WTC11 (cell line): Measurements from ENCODE around the gene SMARCD3. TPM values are rescaled to one million over a fixed set of nuclear protein-coding genes. Genes with fewer than 3 reads are reported as not detected.

ENCODE experiments used
- ATAC-seq: fragments of 200-7000 bp; cut with Tn5 transposase; 2 replicates; pipeline ENCODE4 v1.10.0; 2021; ENCODE audit warnings: mild to moderate bottlenecking, moderate library complexity
- CTCF ChIA-PET: fragments of 300-600 bp; sonication (Branson Sonifier 250); formaldehyde crosslinking; loops from one replicate; lab custom pipeline; 2021; ENCODE audit warnings: antibody characterized with exemption; lab: Charles Lee
- POLR2A ChIA-PET: fragments of 350-600 bp; sonication (Branson Sonifier 250); formaldehyde crosslinking; loops from one replicate; lab custom pipeline; 2021; ENCODE audit warnings: antibody characterized with exemption; lab: Charles Lee
- DNase-seq: peaks from one replicate; pipeline ENCODE4 v3.0.0; 2021; ENCODE audit warnings: low spot score
- H3K27ac Mint-ChIP-seq: 2 replicates; pipeline ENCODE4 v1.8.0; 2021; ENCODE audit warnings: mixed read lengths
- H3K27me3 Mint-ChIP-seq: 2 replicates; pipeline ENCODE4 v1.8.0; 2021; ENCODE audit warnings: low read depth, mild to moderate bottlenecking, moderate library complexity, mixed read lengths
- H3K36me3 Mint-ChIP-seq: 2 replicates; pipeline ENCODE4 v1.8.0; 2021; ENCODE audit warnings: mixed read lengths
- H3K4me1 Mint-ChIP-seq: 2 replicates; pipeline ENCODE4 v1.8.0; 2022; ENCODE audit warnings: mixed read lengths
- H3K4me3 Mint-ChIP-seq: 2 replicates; pipeline ENCODE4 v1.8.0; 2021; ENCODE audit warnings: mild to moderate bottlenecking, moderate library complexity, mixed read lengths
- H3K9me3 Mint-ChIP-seq: 2 replicates; pipeline ENCODE4 v1.8.0; 2021; ENCODE audit warnings: mixed read lengths
- ARID4B ChIP-seq: sonication (generic); formaldehyde crosslinking; IDR thresholded peaks from 2 replicates; pipeline ENCODE4 v1.8.0; 2023; ENCODE audit warnings: missing genetic modification reagents, mild to moderate bottlenecking, borderline replicate concordance
- E2F5 ChIP-seq: sonication (generic); formaldehyde crosslinking; IDR thresholded peaks from 2 replicates; pipeline ENCODE4 v1.8.1; 2022; ENCODE audit warnings: mild to moderate bottlenecking, moderate library complexity, missing genetic modification reagents
- FOXK1 ChIP-seq: sonication (generic); formaldehyde crosslinking; IDR thresholded peaks from 2 replicates; pipeline ENCODE4 v1.8.0; 2022; ENCODE audit warnings: mild to moderate bottlenecking, moderate library complexity, missing genetic modification reagents
- IRF1 ChIP-seq: sonication (generic); formaldehyde crosslinking; IDR thresholded peaks from 2 replicates; pipeline ENCODE4 v1.8.0; 2023; ENCODE audit warnings: missing genetic modification reagents
- KAT7 ChIP-seq: sonication (generic); formaldehyde crosslinking; IDR thresholded peaks from 2 replicates; pipeline ENCODE4 v1.8.1; 2023; ENCODE audit warnings: missing genetic modification reagents, mild to moderate bottlenecking, borderline replicate concordance
- NFE2L1 ChIP-seq: sonication (generic); formaldehyde crosslinking; IDR thresholded peaks from 2 replicates; pipeline ENCODE4 v1.8.1; 2023; ENCODE audit warnings: missing genetic modification reagents
- NFYB ChIP-seq: sonication (generic); formaldehyde crosslinking; conservative IDR thresholded peaks from 2 replicates; pipeline ENCODE4 v1.8.0; 2022; ENCODE audit warnings: low read depth, missing genetic modification reagents
- NR3C1 ChIP-seq: sonication (generic); formaldehyde crosslinking; conservative IDR thresholded peaks from 2 replicates; pipeline ENCODE4 v1.8.1; 2023; ENCODE audit warnings: low read depth, mild to moderate bottlenecking, missing genetic modification reagents
- RORB ChIP-seq: fragments of 250-450 bp; sonication (Bioruptor Pico); IDR thresholded peaks from 2 replicates; pipeline ENCODE4 v1.9.0; 2021; ENCODE audit warnings: mild to moderate bottlenecking
- SP1 ChIP-seq: sonication (generic); formaldehyde crosslinking; conservative IDR thresholded peaks from 2 replicates; pipeline ENCODE4 v1.8.1; 2022; ENCODE audit warnings: missing genetic modification reagents
- TP53 ChIP-seq: sonication (generic); formaldehyde crosslinking; IDR thresholded peaks from 2 replicates; pipeline ENCODE4 v1.8.1; 2023; ENCODE audit warnings: mild to moderate bottlenecking, missing genetic modification reagents
- ZNF121 ChIP-seq: sonication (generic); formaldehyde crosslinking; IDR thresholded peaks from 2 replicates; pipeline ENCODE4 v1.8.0; 2023; ENCODE audit warnings: missing genetic modification reagents
- ZNF317 ChIP-seq: sonication (generic); formaldehyde crosslinking; IDR thresholded peaks from 2 replicates; pipeline ENCODE4 v1.8.1; 2023; ENCODE audit warnings: low read depth, mild to moderate bottlenecking, moderate library complexity, missing genetic modification reagents, borderline replicate concordance
- ZNF423 ChIP-seq: fragments of 250-450 bp; sonication (Bioruptor Pico); IDR thresholded peaks from 2 replicates; pipeline ENCODE4 v2.1.2; 2022; ENCODE audit warnings: mild to moderate bottlenecking, moderate library complexity
- total RNA-seq: library from RNA; stranded (reverse); gene quantifications from 3 replicates; pipeline ENCODE4 v1.2.3, GENCODE V29; 2021
- TF ChIP-seq, protein P1 (sequence below): fragments of 250-450 bp; sonication (Bioruptor Pico); conservative IDR thresholded peaks from 2 replicates; pipeline ENCODE4 v1.9.0; 2021; ENCODE audit warnings: mild to moderate bottlenecking
- TF ChIP-seq, protein P2 (sequence below): sonication (generic); formaldehyde crosslinking; IDR thresholded peaks from 2 replicates; pipeline ENCODE4 v1.8.0; 2022; ENCODE audit warnings: mild to moderate bottlenecking, missing genetic modification reagents

SMARCD3 gene
- total RNA-seq, 1 experiment from 2014 or later, result 5.9 TPM

DNA sequence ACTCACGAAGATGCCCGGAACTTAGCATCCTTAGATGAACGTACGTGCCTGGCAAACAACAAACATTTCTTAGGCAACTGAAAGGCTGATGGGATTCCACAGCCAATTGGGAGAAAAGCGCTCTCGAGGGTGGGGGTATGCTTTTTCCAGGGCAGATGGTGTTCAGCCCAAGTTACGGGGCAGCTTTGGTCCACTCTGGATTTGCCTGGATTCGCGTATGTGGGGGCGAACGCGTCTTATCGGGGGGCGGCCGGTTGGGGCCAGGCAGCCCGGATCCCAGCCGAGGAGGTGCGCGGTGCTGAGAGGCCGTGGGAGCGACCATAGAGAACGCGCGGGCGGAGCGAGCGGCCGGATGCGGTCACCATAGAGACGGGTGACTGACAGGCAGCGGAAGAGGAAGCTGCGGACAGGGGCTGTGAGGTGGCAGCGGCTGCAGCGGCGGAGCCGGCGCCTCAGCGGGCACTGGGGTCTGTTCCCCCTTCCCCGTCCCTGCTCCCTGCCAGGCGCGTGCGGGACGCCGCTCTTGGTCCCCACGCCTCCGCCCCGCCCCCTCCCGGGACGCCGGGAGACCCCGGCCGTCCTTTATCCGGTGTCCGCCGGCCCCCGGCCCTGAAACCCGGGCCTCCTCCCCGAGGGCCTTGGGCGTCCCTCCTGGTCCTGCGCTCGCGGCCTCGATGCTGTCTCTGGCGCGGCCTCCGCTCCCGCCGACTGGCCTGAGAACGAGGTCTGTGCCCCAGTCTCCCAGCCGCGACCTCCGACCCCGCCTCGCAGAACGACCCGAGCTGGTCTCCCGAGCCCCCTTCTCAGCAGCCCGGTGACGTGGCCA, 16.2 kb downstream of the SMARCD3 start, which contains the start of gene CHPF2 (continued):
- TF ChIP-seq ARID4B (CRISPR knock-in tag), result peak; percentile 41; the same call in 1 of the 2 replicates
- peak; percentile 53; the same call in 1 of the 2 replicates for TF ChIP-seq SP1 (CRISPR knock-in tag)
- peak; percentile 79 for TF ChIP-seq FOXK1 (CRISPR knock-in tag)
- TF ChIP-seq NFE2L1 (CRISPR knock-in tag), result peak; percentile 26; the same call in 1 of the 2 replicates

- ATAC-seq (no peak), DNase-seq (no peak)
- peak overlapping the region; percentile 99 for H3K4me3 Mint-ChIP-seq
- TF ChIP-seq SP1 (CRISPR knock-in tag), result no peak
- no peak for TF ChIP-seq FOXK1 (CRISPR knock-in tag)
- TF ChIP-seq ZNF121 (CRISPR knock-in tag), result no peak
- no peak for TF ChIP-seq ZNF317 (CRISPR knock-in tag)
- no peak for TF ChIP-seq ZNF423 (CRISPR knock-in tag)
- TF ChIP-seq KAT7, result no peak
- TF ChIP-seq, protein P1, sequence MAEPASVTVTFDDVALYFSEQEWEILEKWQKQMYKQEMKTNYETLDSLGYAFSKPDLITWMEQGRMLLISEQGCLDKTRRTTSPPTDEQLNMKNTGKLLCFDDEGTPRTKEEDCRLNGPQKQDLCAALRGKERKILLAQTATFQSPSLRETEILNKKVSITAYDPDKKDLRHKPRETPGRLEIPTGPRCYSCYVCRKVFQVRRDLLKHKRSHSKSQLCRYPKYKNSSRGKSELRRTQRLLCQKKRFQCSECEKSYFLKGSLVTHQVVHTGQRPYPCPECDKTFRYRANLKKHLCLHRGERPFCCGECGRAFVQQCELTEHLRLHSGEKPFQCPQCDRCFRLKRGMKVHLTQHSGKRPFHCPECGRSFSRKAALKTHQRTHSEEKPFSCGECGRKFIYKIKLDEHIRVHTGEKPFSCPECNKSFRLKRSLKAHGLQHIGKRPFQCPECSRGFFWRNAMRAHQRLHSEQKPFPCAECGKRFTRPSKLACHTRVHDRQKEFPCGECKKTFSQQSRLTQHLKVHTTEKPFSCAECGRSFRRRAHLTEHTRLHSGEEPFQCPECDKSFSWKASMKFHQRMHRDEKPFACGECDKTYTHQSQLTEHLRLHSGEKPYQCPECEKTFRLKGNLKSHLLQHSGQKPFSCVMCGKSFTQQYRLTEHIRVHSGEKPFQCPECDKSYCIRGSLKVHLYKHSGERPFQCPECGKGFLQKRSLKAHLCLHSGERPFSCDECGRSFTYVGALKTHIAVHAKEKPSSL, result no peak
- TF ChIP-seq, protein P2, sequence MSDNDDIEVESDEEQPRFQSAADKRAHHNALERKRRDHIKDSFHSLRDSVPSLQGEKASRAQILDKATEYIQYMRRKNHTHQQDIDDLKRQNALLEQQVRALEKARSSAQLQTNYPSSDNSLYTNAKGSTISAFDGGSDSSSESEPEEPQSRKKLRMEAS, result no peak
- CTCF ChIA-PET, result interaction anchor here (5.8 kb wide), 1 partner anchor 13 kb away, joined by 77 read pairs; no protein-coding TSS in a partner anchor
- H3K27me3 Mint-ChIP-seq, result no peaks in the 10 kb centered on the region
- no peaks in the 10 kb centered on the region for H3K9me3 Mint-ChIP-seq
- POLR2A ChIA-PET, result no interaction called here
- peaks cover 6% of the 10 kb centered on the region; the same call in 1 of the 2 replicates for H3K36me3 Mint-ChIP-seq
- H3K27ac Mint-ChIP-seq, result no peak overlapping the region
- H3K4me1 Mint-ChIP-seq, result peaks cover 32% of the 10 kb centered on the region
Measured at GRCh38 chr7:151231080-151231479, 17.4 kb downstream of the SMARCD3 start.

GRCh38 chr7:151229249-151229648, 19.2 kb downstream of the SMARCD3 start:
- Mint-ChIP-seq H3K36me3 (peaks cover 18% of the 10 kb centered on the region), H3K27me3 (no peaks in the 10 kb centered on the region), H3K4me1 (peaks cover 39% of the 10 kb centered on the region), H3K9me3 (no peaks in the 10 kb centered on the region), H3K4me3 (no peak overlapping the region), H3K27ac (no peak overlapping the region)
- no peak for ATAC-seq
- ChIA-PET POLR2A (no interaction called here), CTCF (interaction anchor here (1.0 kb wide), 1 partner anchor 15 kb away, joined by 5 read pairs; no protein-coding TSS in a partner anchor)
- TF ChIP-seq RORB (CRISPR knock-in tag), result no peak
- TF ChIP-seq NFYB, result no peak
- no peak for TF ChIP-seq TP53 (CRISPR knock-in tag)
- no peak for TF ChIP-seq E2F5 (CRISPR knock-in tag)
- TF ChIP-seq ZNF121 (CRISPR knock-in tag), result no peak
- TF ChIP-seq NR3C1, result no peak
- no peak for TF ChIP-seq IRF1 (CRISPR knock-in tag)
- DNase-seq, result no peak
